OCI-LY7 (cell line): ENCODE measurements around the gene ECHDC1. TPM values are rescaled to one million over a fixed set of nuclear protein-coding genes. Genes with fewer than 3 reads are reported as not detected.

Source experiments
- BruUV-seq: library from RNA; stranded (reverse); fragments of 400-500 nt; replicated peaks from 2 replicates; lab custom pipeline; 2021; lab: Mats Ljungman, UMichigan
- CTCF ChIA-PET: fragments of 300-600 bp; sonication (Branson Sonifier 250); formaldehyde crosslinking; loops from one replicate; lab custom pipeline; 2022; ENCODE audit warnings: antibody characterized with exemption; ENCODE audit not compliant: unreplicated experiment; lab: Charles Lee
- POLR2A ChIA-PET: fragments of 300-600 bp; sonication (Branson Sonifier 250); formaldehyde crosslinking; loops from one replicate; lab custom pipeline; 2022; ENCODE audit warnings: antibody characterized with exemption; lab: Charles Lee
- DNase-seq: peaks from one replicate; pipeline ENCODE4 v3.0.0-alpha.2; 2015; ENCODE audit warnings: low spot score
- H2AFZ ChIP-seq: fragments of 200-600 bp; sonication (generic), shearing (Covaris generic); 2 replicates; pipeline ENCODE4 v1.6.1; 2014; ENCODE audit warnings: mild to moderate bottlenecking, antibody characterized with exemption, low read length, moderate library complexity
- H3K27ac ChIP-seq: fragments of 200-600 bp; sonication (generic); 2 replicates; pipeline ENCODE4 v1.5.1; 2014; ENCODE audit warnings: mixed run types, low read depth, mild to moderate bottlenecking, moderate library complexity, low read length, inconsistent platforms; ENCODE audit not compliant: poor library complexity, severe bottlenecking
- H3K36me3 ChIP-seq: fragments of 200-600 bp; sonication (generic); 2 replicates; pipeline ENCODE4 v1.6.1; 2014; ENCODE audit warnings: mild to moderate bottlenecking, antibody characterized with exemption, low read length, moderate library complexity, mixed read lengths; ENCODE audit not compliant: insufficient read depth
- H3K4me1 ChIP-seq: fragments of 200-600 bp; sonication (generic); 2 replicates; pipeline ENCODE4 v1.5.1; 2014; ENCODE audit warnings: mild to moderate bottlenecking, low read length; ENCODE audit not compliant: insufficient read depth, poor library complexity, severe bottlenecking
- H3K4me2 ChIP-seq: fragments of 200-600 bp; sonication (generic); 2 replicates; pipeline ENCODE4 v1.6.1; 2014; ENCODE audit warnings: mild to moderate bottlenecking, low read length
- H3K4me3 ChIP-seq: fragments of 200-600 bp; sonication (generic); 2 replicates; pipeline ENCODE4 v1.5.1; 2014; ENCODE audit warnings: mild to moderate bottlenecking, low read depth, low read length; ENCODE audit not compliant: poor library complexity, severe bottlenecking
- H3K79me2 ChIP-seq: fragments of 200-600 bp; sonication (generic); 2 replicates; pipeline ENCODE4 v1.6.1; 2016; ENCODE audit warnings: low read depth, mild to moderate bottlenecking, low read length, moderate library complexity, mixed read lengths; ENCODE audit not compliant: insufficient read depth
- H3K9me2 ChIP-seq: fragments of 200-600 bp; sonication (generic); 2 replicates; pipeline ENCODE4 v1.6.1; 2016; ENCODE audit warnings: mild to moderate bottlenecking, low read length, mixed read lengths; ENCODE audit not compliant: insufficient read depth
- H3K9me3 ChIP-seq: fragments of 200-600 bp; sonication (generic); 2 replicates; pipeline ENCODE4 v1.6.1; 2014; ENCODE audit warnings: mild to moderate bottlenecking, mixed run types, low read length, mixed read lengths
- H4K20me1 ChIP-seq: fragments of 200-600 bp; sonication (generic); 2 replicates; pipeline ENCODE4 v1.6.1; 2014; ENCODE audit warnings: mild to moderate bottlenecking, antibody characterized with exemption, low read length, moderate library complexity, mixed read lengths; ENCODE audit not compliant: insufficient read depth
- EZH2phosphoT487 ChIP-seq: fragments of 200-600 bp; sonication (generic); IDR thresholded peaks from 2 replicates; pipeline ENCODE4 v1.6.1; 2018; ENCODE audit warnings: low read depth, borderline replicate concordance, mild to moderate bottlenecking, mixed run types, antibody characterized with exemption, low read length, moderate library complexity, mixed read lengths
- intact Hi-C: fragments of 100-400 bp; cut with micrococcal nuclease; formaldehyde crosslinking; loops from one replicate; pipeline ENCODE4 v1.10.0; 2022; ENCODE audit not compliant: unreplicated experiment
- total RNA-seq, 2 experiments: library from RNA; depleted of rRNA in 1 of 2; stranded (reverse); fragments of >200 nt in 1 of 2; shearing (Covaris generic) in 1 of 2; gene quantifications; 2 replicates each; pipeline ENCODE4 v1.2.3, GENCODE V29; 2014 to 2022
- TF ChIP-seq, protein P1 (sequence below): fragments of 200-600 bp; sonication (generic); conservative IDR thresholded peaks from 2 replicates; pipeline ENCODE4 v1.5.1; 2014; ENCODE audit warnings: mild to moderate bottlenecking, antibody characterized with exemption, low read length, moderate library complexity, mixed read lengths

ECHDC1 gene
- total RNA-seq, 2 experiments from 2014 or later: 18.6 to 41.9 TPM

DNA sequence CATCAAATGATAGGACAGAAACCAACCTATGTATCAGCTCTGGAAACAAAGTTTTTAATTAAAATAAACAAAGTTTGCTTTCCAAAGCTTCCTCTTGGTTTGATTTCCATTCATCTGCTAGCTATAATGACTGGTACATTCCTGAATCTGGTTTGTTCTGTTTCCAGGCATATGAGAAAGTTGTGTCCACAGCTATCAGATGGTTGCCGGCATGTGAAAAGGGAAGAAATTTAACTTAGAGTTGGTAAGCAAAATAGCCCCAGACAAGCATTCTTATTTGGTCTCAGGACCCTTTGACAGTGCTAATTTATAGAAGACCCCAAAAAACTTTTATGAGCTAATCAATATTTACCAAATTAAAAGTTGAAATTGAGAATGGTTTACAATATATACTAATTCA, 80.5 kb downstream of the ECHDC1 start:
- Histone ChIP-seq H3K79me2 (peaks cover 6% of the 10 kb centered on the region), H3K4me2 (no peak overlapping the region), H4K20me1 (no peaks in the 10 kb centered on the region), H3K4me1 (peaks cover 7% of the 10 kb centered on the region), H3K9me3 (no peaks in the 10 kb centered on the region), H3K36me3 (no peaks in the 10 kb centered on the region), H3K9me2 (no peaks in the 10 kb centered on the region), H3K4me3 (no peak overlapping the region), H3K27ac (no peak overlapping the region), H2AFZ (no peak overlapping the region)
- ChIA-PET POLR2A (interaction anchor here (0.7 to 1.0 kb wide), 3 partner anchors 10 to 39 kb away, joined by 3 to 5 read pairs (median 4); no protein-coding TSS in a partner anchor), CTCF (no interaction called here)
- no peak for DNase-seq
- no peak for TF ChIP-seq EZH2phosphoT487
- TF ChIP-seq, protein P1, sequence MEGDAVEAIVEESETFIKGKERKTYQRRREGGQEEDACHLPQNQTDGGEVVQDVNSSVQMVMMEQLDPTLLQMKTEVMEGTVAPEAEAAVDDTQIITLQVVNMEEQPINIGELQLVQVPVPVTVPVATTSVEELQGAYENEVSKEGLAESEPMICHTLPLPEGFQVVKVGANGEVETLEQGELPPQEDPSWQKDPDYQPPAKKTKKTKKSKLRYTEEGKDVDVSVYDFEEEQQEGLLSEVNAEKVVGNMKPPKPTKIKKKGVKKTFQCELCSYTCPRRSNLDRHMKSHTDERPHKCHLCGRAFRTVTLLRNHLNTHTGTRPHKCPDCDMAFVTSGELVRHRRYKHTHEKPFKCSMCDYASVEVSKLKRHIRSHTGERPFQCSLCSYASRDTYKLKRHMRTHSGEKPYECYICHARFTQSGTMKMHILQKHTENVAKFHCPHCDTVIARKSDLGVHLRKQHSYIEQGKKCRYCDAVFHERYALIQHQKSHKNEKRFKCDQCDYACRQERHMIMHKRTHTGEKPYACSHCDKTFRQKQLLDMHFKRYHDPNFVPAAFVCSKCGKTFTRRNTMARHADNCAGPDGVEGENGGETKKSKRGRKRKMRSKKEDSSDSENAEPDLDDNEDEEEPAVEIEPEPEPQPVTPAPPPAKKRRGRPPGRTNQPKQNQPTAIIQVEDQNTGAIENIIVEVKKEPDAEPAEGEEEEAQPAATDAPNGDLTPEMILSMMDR: no peak
- intact Hi-C loops: no loop called here
- no TSS peak for BruUV-seq

DNA sequence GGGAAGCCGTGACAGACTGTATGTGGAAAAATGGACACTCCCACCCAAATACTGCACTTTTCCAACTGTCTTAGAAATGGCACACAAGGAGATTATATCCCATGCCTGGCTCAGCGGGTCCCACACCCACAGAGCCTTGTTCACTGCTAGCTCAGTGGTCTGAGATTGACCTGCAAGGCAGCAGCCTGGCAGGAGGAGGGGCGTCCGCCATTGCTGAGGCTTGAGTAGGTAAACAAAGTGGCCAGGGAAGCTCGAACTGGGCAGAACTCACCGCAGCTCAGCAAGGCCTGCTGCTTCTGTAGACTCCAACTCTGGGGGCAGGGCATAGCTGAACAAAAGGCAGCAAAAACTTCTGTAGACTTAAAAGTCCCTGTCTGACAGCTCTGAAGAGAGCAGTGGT, 88.1 kb downstream of the ECHDC1 start:
- H3K4me3 ChIP-seq: no peak overlapping the region
- H3K4me2 ChIP-seq: no peak overlapping the region
- CTCF ChIA-PET: no interaction called here
- no peak overlapping the region for H3K27ac ChIP-seq
- H2AFZ ChIP-seq: no peak overlapping the region
- TF ChIP-seq EZH2phosphoT487: no peak
- TF ChIP-seq, protein P1: no peak
- H3K79me2 ChIP-seq: no peaks in the 10 kb centered on the region
- POLR2A ChIA-PET: no interaction called here
- BruUV-seq: no TSS peak
- H3K9me3 ChIP-seq: no peaks in the 10 kb centered on the region
- no peaks in the 10 kb centered on the region for H3K9me2 ChIP-seq
- no peaks in the 10 kb centered on the region for H3K36me3 ChIP-seq
- no peaks in the 10 kb centered on the region for H3K4me1 ChIP-seq
- no peak for DNase-seq
- no peaks in the 10 kb centered on the region for H4K20me1 ChIP-seq
- intact Hi-C loops: no loop called here

DNA sequence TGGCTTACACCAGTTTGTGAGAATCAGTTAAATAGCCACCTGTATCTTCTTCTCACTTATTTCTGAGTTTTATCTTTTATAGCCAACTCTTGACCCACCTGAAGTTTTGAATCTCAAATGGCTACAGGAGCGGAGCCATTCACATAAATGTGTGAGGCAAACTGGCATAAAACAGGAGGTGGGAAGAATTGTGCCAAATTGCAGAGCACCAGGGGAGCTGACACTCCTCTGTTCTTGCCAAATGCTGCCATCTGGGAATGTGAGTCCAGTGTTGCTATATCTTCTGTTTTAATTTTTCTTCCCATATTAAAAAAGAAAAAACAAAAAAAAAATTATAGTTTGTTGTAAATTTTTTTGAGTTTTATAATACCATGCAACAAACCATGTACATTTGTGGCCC, 93.8 kb downstream of the ECHDC1 start:
- no peak for DNase-seq
- H3K27ac ChIP-seq: no peak overlapping the region

More for the DNA sequence above, 93.8 kb downstream of the ECHDC1 start:
- Histone ChIP-seq H3K79me2 (no peaks in the 10 kb centered on the region), H2AFZ (no peak overlapping the region), H3K9me2 (no peaks in the 10 kb centered on the region), H4K20me1 (no peaks in the 10 kb centered on the region), H3K9me3 (no peaks in the 10 kb centered on the region), H3K36me3 (no peaks in the 10 kb centered on the region), H3K4me1 (no peaks in the 10 kb centered on the region), H3K4me3 (no peak overlapping the region), H3K4me2 (no peak overlapping the region)
- no peak for TF ChIP-seq EZH2phosphoT487
- TF ChIP-seq, protein P1: no peak
- ChIA-PET CTCF (no interaction called here), POLR2A (no interaction called here)
- intact Hi-C loops: no loop called here
- no TSS peak for BruUV-seq
